Erythroblast (primary cell): Measurements from ENCODE around the gene MAP3K5.

Source experiments
- GATA1 ChIP-seq: IDR thresholded peaks from 2 replicates; pipeline ENCODE4 v1.6.1; 2011; ENCODE audit warnings: low read depth, mild to moderate bottlenecking, control low read depth, low read length, moderate library complexity
- POLR2A ChIP-seq: IDR thresholded peaks from 2 replicates; pipeline ENCODE4 v1.6.1; 2011; ENCODE audit warnings: mild to moderate bottlenecking, low read length

DNA sequence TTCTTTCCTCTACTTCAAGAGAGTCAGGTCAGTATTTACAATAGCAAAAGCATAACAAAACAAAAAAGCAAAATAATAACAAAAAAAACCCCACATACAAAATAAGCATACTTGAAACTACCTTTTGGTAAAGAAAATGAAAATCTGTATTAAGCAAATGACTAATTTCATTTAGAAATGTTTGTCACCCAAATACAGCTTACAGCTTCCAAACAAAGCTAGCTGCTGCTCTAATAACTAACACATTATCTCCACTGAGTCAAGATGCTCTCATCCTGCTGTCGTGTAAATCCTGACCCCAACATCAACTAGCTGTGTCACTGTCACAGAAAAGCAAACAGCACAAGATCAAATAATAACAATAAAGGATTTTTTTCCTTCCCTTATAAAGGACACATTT lies 263.8 kb downstream of the MAP3K5 start:
- TF ChIP-seq POLR2A (no peak), GATA1 (no peak)
